Thoracic aorta (tissue), 2 donors: ENCODE results near the gene RAP1GAP2. TPM values are rescaled to one million over a fixed set of nuclear protein-coding genes. Genes with fewer than 3 reads are reported as not detected.

ENCODE experiments used
- ATAC-seq: fragments of 150-250 bp; one replicate; pipeline ENCODE4 v1.8.0; 2017; ENCODE audit warnings: low read depth; ENCODE audit not compliant: insufficient number of reproducible peaks, low FRiP score
- DNase-seq: peaks from one replicate; pipeline ENCODE4 v3.0.0-alpha.2; 2020; ENCODE audit warnings: low spot score
- H3K27ac ChIP-seq, 2 donors: fragments of 200-600 bp; sonication (generic); 1 replicate in 1 of 2; 2 replicates in 1 of 2; pipeline ENCODE4 v1.5.1; 2016; ENCODE audit warnings: mild to moderate bottlenecking in 2 of 2, moderate library complexity in 2 of 2
- H3K27me3 ChIP-seq: fragments of 200-600 bp; sonication (generic); replicated peaks from 2 replicates; pipeline ENCODE4 v1.6.0; 2016; ENCODE audit warnings: mild to moderate bottlenecking; ENCODE audit not compliant: insufficient read depth
- H3K36me3 ChIP-seq: fragments of 200-600 bp; sonication (generic); one replicate; pipeline ENCODE4 v1.5.1; 2016
- H3K4me1 ChIP-seq, 2 donors: fragments of 200-600 bp; sonication (generic); 1 replicate in 1 of 2; 2 replicates in 1 of 2; pipeline versions ENCODE4 v1.5.1 to v1.6.0; 2016; ENCODE audit warnings: low read depth in 2 of 2, mild to moderate bottlenecking in 1 of 2; ENCODE audit not compliant: control insufficient read depth in 1 of 2
- H3K4me3 ChIP-seq: fragments of 200-600 bp; sonication (generic); 2 replicates; pipeline ENCODE4 v1.5.1; 2016; ENCODE audit warnings: mild to moderate bottlenecking
- H3K9me3 ChIP-seq: fragments of 200-600 bp; sonication (generic); 2 replicates; pipeline ENCODE4 v1.5.1; 2016
- CTCF ChIP-seq: fragments of 200-600 bp; sonication (generic); IDR thresholded peaks from one replicate; pipeline ENCODE4 v1.5.1; 2019; ENCODE audit warnings: antibody characterized with exemption
- total RNA-seq, 2 donors: library from RNA; depleted of rRNA; stranded (reverse); fragments of >200 nt; gene quantifications; one replicate each; pipeline versions ENCODE4 v1.1.0 to v1.2.3, GENCODE V29; 2016

The RAP1GAP2 gene
- total RNA-seq, 2 donors from 2014 or later: 10.0 to 12.4 TPM

GRCh38 chr17:2755891-2756724 lies 40.1 kb upstream of the RAP1GAP2 start:
- DNase-seq: no peak
- Histone ChIP-seq H3K27me3 (no peaks in the 10 kb centered on the region), H3K27ac (no peak overlapping the region), H3K9me3 (no peaks in the 10 kb centered on the region), H3K36me3 (no peaks in the 10 kb centered on the region), H3K4me3 (peak overlapping the region; percentile 21), H3K4me1 (peaks cover 0 to 7% of the 10 kb centered on the region in 2 donors)
- TF ChIP-seq CTCF: no peak
- ATAC-seq: no peak

- ATAC-seq (no peak), DNase-seq (no peak)
- H3K27ac ChIP-seq: no peak overlapping the region
- H3K9me3 ChIP-seq: no peaks in the 10 kb centered on the region
- no peaks in the 10 kb centered on the region for H3K27me3 ChIP-seq
- no peaks in the 10 kb centered on the region for H3K36me3 ChIP-seq
- H3K4me1 ChIP-seq: peaks cover 0 to 7% of the 10 kb centered on the region in 2 donors
- H3K4me3 ChIP-seq: no peak overlapping the region
- no peak for TF ChIP-seq CTCF
These were observed 37.4 kb upstream of the RAP1GAP2 start for GRCh38 chr17:2758870-2759269.

GRCh38 chr17:2770129-2770528 lies 26.1 kb upstream of the RAP1GAP2 start:
- Histone ChIP-seq H3K36me3 (no peaks in the 10 kb centered on the region), H3K9me3 (no peaks in the 10 kb centered on the region), H3K27me3 (no peaks in the 10 kb centered on the region), H3K4me3 (no peak overlapping the region), H3K27ac (no peak overlapping the region), H3K4me1 (no peaks in the 10 kb centered on the region)
- ATAC-seq: no peak
- no peak for TF ChIP-seq CTCF
- no peak for DNase-seq

- Histone ChIP-seq H3K27ac (no peak overlapping the region), H3K4me1 (no peaks in the 10 kb centered on the region), H3K27me3 (no peaks in the 10 kb centered on the region), H3K9me3 (no peaks in the 10 kb centered on the region), H3K4me3 (no peak overlapping the region), H3K36me3 (no peaks in the 10 kb centered on the region)
- TF ChIP-seq CTCF: no peak
- no peak for ATAC-seq
- DNase-seq: no peak
These were observed 21.0 kb upstream of the RAP1GAP2 start for GRCh38 chr17:2775206-2775605.

- Histone ChIP-seq H3K36me3 (no peaks in the 10 kb centered on the region), H3K4me1 (no peaks in the 10 kb centered on the region), H3K27me3 (no peaks in the 10 kb centered on the region), H3K27ac (no peak overlapping the region), H3K9me3 (no peaks in the 10 kb centered on the region), H3K4me3 (no peak overlapping the region)
- DNase-seq: no peak
- no peak for ATAC-seq
- no peak for TF ChIP-seq CTCF
These were observed 19.5 kb upstream of the RAP1GAP2 start for GRCh38 chr17:2776589-2777241.
